Activated gamma-delta T cell (primary cell): ENCODE data around the gene SPDYE3.
"Not testable (repeated sequence)": the region's sequence is repeated elsewhere in the genome, so short reads cannot be mapped to it uniquely, and the experiment has no call there.

Experiments used
- DNase-seq: peaks from one replicate; lab custom pipeline; 2025; lab: John Stamatoyannopoulos, UW

SPDYE3 gene

GRCh38 chr7:100349757-100350156, 42.3 kb downstream of the SPDYE3 start:
- DNase-seq = no peak

DNA sequence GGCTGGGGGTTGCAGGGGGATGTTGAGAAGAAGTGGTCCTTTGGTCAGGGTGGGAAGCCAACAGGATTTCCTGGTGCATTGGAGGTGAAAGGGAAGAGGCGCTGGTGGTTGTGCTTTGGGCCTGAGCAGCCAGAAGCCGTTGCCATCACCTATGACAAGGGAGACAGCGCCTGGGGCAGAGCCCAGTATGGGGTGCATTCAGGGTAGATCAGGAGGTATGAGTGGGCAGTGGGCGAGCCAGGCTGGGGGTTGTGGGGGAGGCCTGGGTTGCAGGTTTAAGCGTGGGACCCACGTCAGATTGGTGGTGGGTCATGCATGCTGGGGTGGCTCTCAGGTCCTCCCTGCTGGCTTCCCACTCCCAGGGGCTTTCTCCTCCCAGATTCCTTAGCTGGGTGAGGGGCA, 44.2 kb downstream of the SPDYE3 start:
- DNase-seq = no peak

- DNase-seq = not testable (repeated sequence)
These were observed 44.8 kb downstream of the SPDYE3 start for GRCh38 chr7:100352230-100352781.

DNA sequence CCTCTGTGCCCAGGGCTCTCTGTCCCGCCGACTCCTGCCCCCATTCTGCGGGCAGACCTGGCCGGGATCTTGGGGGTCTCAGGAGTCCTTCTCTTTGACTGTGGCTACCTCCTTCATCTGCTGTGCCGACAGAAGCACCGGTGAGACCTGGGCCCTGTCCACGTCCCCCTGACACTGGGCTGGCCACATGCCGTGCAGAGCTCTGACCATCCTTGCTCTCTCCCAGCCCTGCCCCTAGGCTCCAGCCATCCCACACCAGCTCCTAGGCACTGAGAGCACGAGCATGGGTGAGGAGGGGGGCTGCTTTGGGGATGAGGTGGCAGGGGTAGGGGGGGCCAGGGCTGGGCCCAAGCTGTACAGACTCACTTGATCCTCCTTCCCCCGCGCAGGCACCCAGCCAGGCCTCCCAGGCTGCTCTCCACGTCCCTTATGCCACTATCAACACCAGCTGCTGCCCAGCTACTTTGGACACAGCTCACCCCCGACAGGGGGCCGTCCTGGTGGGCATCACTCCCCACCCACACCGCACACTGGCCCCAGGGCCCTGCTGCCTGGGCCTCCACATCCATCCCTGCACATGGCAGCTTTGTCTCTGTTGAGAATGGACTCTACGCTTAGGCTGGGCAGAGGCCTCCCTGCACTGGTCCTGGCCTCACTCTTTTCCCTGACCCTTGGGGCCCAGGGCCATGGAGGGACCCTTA, 45.6 kb downstream of the SPDYE3 start:
- DNase-seq = no peak

- no peak for DNase-seq
These were observed 46.3 kb downstream of the SPDYE3 start for GRCh38 chr7:100353685-100354330.

- no peak for DNase-seq
These were observed 49.0 kb downstream of the SPDYE3 start for GRCh38 chr7:100356416-100357068.

- DNase-seq = no peak
These were observed 49.6 kb downstream of the SPDYE3 start for GRCh38 chr7:100357131-100357561.

DNA sequence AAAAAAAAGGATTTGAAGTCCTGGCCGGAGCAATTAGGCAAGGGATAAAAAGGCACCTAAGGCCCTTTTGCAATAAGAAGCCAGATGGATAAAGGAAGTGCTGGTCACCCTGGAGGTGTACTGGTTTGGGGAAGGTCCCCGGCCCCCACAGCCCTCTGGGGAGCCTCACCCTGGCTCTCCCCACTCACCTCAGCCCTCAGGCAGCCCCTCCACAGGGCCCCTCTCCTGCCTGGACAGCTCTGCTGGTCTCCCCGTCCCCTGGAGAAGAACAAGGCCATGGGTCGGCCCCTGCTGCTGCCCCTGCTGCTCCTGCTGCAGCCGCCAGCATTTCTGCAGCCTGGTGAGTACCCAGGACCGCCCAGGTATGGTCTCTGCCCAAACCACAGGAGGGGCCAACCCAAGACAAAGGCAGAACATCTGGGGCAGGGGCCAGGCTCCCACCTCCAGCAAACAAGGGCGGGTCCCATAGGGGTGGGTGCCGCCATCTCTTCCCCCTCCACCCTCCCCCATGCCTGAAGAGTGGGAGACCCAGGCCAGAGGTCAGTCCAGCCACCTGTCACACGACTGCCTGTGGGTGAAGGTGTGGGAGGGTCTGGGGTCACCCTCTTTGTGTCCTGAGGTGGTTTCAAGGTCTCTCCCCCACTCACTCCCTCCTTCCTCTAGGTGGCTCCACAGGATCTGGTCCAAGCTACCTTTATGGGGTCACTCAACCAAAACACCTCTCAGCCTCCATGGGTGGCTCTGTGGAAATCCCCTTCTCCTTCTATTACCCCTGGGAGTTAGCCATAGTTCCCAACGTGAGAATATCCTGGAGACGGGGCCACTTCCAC, 50.7 kb downstream of the SPDYE3 start, which contains the start of gene PILRB:
TSS of gene PILRB (plus strand) at position 91 of the 830 bp plus-strand sequence. CDS start at position 277, 186 bp downstream.
- no peak for DNase-seq

DNA sequence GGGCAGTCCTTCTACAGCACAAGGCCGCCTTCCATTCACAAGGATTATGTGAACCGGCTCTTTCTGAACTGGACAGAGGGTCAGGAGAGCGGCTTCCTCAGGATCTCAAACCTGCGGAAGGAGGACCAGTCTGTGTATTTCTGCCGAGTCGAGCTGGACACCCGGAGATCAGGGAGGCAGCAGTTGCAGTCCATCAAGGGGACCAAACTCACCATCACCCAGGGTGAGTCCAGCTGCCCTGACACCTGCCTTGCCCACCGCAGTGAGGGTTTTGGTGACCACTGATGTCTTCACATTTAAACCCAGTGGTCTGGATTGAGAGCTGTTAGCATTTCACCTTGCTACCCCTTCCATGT, 51.3 kb downstream of the SPDYE3 start:
- no peak for DNase-seq

- no peak for DNase-seq
These were observed 52.8 kb downstream of the SPDYE3 start for GRCh38 chr7:100360135-100360854.

GRCh38 chr7:100363098-100363497, 55.6 kb downstream of the SPDYE3 start:
- no peak for DNase-seq

DNA sequence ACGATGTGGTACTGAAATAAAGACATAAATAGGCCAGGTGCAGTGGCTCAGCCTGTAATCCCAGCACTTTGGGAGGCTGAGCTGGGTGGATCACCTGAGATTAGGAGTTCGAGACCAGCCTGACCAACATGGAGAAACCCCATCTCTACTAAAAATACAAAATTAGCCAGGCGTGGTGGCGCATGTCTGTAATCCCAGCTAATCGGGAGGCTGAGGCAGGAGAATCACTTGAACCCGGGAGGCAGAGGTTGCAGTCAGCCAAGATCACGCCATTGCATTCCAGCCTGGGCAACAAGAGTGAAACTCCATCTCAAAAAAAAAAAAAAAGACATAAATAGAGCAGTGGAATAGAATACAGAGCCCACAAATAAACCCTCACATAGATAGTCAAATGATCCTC, 56.3 kb downstream of the SPDYE3 start:
- DNase-seq = not testable (repeated sequence)

- DNase-seq = no peak
These were observed 57.0 kb downstream of the SPDYE3 start for GRCh38 chr7:100364480-100364879.

- DNase-seq = not testable (repeated sequence)
These were observed 58.5 kb downstream of the SPDYE3 start for GRCh38 chr7:100365998-100366367.

DNA sequence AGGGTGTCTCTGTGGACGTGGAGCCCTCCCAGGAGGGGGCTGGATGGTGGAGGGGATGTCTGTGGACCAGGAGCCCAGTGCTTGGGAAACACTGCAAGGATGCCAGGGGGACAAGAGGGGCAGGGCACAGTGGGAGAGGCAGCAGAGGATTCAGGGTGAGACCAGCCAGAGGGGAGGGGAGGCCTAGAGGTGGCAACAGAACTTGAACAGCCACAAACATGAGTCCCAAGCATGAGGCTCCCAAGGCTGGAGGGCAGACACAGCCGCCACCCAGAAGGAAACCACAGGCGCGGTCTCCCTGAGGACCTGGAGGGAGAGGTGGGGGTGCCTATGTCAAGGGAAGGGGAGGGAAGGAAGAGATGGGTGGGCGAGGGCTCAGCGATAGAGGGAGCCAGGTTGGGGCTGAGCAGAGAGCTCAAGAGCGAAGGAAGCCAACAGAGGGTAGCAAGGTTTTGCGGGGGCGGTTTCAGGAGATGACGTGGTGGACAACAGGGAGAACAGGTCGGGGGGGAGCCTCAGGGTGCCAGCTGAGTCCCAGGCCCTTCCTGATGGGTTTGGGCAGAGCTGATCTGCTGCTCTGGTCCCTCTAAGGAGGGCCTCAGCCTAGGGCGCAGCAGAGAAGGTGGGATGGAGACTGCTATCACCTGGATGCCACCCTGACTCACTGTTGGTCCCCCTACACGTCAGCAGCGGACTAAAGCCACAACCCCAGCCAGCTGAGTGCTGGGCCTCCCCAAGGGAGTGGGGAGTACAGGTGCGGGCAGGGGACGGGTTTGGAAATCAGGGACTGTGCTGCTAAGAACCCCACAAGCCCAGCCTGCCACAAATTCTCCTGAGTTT, 59.1 kb downstream of the SPDYE3 start:
- no peak for DNase-seq

- DNase-seq = no peak
These were observed 59.7 kb downstream of the SPDYE3 start for GRCh38 chr7:100367251-100367620.

DNA sequence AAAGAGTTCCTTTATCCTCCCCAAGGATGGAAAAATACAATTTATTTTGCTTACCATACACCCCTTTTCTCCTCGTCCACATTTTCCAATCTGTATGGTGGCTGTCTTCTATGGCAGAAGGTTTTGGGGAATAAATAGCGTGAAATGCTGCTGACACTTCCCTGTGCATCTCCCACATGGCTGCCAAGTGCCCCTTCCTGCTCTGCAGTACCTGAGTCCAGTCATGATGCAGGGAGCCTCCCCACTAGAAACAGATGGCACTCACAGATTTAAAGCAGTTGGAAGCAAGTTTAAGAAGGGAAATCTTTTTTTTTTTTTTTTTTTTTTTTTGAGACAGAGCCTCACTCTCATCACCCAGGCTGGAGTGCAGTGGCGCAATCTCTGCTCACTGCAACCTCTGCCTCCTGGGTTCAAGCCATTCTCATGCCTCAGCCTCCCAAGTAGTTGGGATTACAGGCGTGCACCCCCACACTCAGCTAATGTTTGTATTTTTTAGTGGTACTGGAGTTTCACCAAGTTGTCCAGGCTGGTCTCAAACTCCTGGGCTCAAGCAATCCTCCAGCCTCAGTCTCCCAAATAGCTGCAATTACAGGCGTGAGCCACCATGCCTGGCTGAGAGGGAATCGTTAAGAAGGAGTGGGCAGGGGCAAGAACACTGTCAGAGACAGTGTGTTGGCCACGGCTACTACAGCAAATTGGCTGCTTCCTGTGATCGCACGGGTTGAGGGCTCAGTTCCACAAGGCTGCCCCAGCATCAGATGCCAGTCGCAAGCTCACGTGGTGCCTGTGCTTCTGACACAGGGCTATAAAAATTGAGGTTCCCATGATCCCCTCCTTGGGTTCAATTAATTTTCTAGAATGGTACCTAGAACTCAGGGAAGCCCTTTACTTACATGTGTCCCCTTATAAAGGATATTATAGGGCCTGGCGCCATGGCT, 60.4 kb downstream of the SPDYE3 start:
- DNase-seq = no peak

DNA sequence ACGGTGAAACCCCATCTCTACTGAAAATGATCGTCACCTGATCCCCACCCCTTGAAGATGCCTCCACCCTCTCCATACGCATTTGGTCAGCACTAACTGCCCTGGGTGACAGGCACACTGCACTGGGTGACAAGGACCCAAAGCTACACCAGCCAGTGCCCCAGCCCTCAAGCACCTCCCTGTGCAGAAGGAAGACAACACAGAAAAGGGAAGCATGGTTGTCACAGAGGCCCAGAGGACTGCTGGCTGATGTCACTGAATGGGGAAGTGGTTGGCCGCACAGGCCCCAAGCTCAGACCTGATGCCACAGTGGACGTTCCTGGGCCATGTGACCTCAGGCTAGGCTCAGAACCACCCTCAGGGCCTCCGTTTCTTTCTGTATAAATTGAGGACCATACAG, 61.6 kb downstream of the SPDYE3 start:
- no peak for DNase-seq

GRCh38 chr7:100370303-100370702, 62.8 kb downstream of the SPDYE3 start:
- DNase-seq = no peak
